K562 (cell line): ENCODE data around the gene CDC42EP1. TPM values are rescaled to one million over a fixed set of nuclear protein-coding genes. Genes with fewer than 3 reads are reported as not detected.

Experiments
- ATAC-seq: fragments of 200-7000 bp; cut with Tn5 transposase; 3 replicates; pipeline ENCODE4 v1.9.1; 2020; ENCODE audit warnings: moderate library complexity
- BruUV-seq: library from RNA; stranded (reverse); fragments of 400-500 nt; replicated peaks from 2 replicates; lab custom pipeline; 2021; lab: Mats Ljungman, UMichigan
- CTCF ChIA-PET: fragments of 300-600 bp; formaldehyde crosslinking; extraction: SDS; loops from one replicate; lab custom pipeline; 2021; ENCODE audit warnings: low intra/inter-chr PET ratio; lab: Yijun Ruan, JAX
- POLR2A ChIA-PET: fragments of 300-600, 350-650 bp; sonication (Branson Sonifier 250); formaldehyde crosslinking; extraction: SDS; loops from one replicate; lab custom pipeline; 2021; ENCODE audit warnings: antibody characterized with exemption, inconsistent platforms; lab: Yijun Ruan, JAX
- DNase-seq, 4 experiments: peaks; one replicate each; pipeline versions ENCODE4 v3.0.0 to v3.0.0-alpha.2; 2011 to 2018; ENCODE audit warnings: low spot score in 3 of 4, mixed read lengths in 3 of 4; ENCODE audit errors: extremely low read depth in 1 of 4
- FAIRE-seq: peaks from 2 replicates; lab custom pipeline; 2011; peaks lifted over from hg19 to GRCh38; lab: Jason Lieb, UNC
- H2AFZ ChIP-seq: 2 replicates; pipeline ENCODE4 v1.6.0; 2011; ENCODE audit warnings: low read depth, low read length, control low read depth, inconsistent platforms
- H3K27ac ChIP-seq: fragments of 200-600 bp; 3 replicates; pipeline ENCODE4 v1.8.0; 2011; ENCODE audit warnings: low read depth, mild to moderate bottlenecking, control low read depth, inconsistent platforms, low read length, moderate library complexity, mixed read lengths; ENCODE audit errors: extremely low read depth
- H3K27me3 ChIP-seq, 2 experiments: fragments of 300-600 bp in 1 of 2; 2 replicates in 1 of 2; 3 replicates in 1 of 2; pipeline versions ENCODE4 v1.6.0 to v1.8.0; 2011; ENCODE audit warnings: inconsistent platforms in 2 of 2, low read length in 2 of 2, mild to moderate bottlenecking in 1 of 2, mixed read lengths in 1 of 2, moderate library complexity in 1 of 2; ENCODE audit not compliant: control insufficient read depth in 2 of 2, insufficient read depth in 2 of 2
- H3K36me3 ChIP-seq: fragments of 300-600 bp; 3 replicates; pipeline ENCODE4 v1.8.0; 2011; ENCODE audit warnings: mild to moderate bottlenecking, low read length, inconsistent platforms; ENCODE audit not compliant: control insufficient read depth, insufficient read depth
- H3K4me1 ChIP-seq, 2 experiments: fragments of 200-600 bp in 1 of 2; replicated peaks in 1 of 2; 2 replicates in 1 of 2; 3 replicates in 1 of 2; pipeline versions ENCODE4 v1.5.1 to v1.8.0; 2011; ENCODE audit warnings: inconsistent platforms in 2 of 2, low read length in 2 of 2, mild to moderate bottlenecking in 1 of 2, mixed read lengths in 1 of 2, moderate library complexity in 1 of 2; ENCODE audit not compliant: control insufficient read depth in 2 of 2, insufficient read depth in 2 of 2
- H3K4me2 ChIP-seq: 2 replicates; pipeline ENCODE4 v1.6.1; 2011; ENCODE audit warnings: low read length, control low read depth, inconsistent platforms, mixed read lengths; ENCODE audit not compliant: insufficient read depth
- H3K4me3 ChIP-seq: fragments of 200-600 bp; sonication (generic), shearing (Covaris generic); 2 replicates; pipeline ENCODE4 v1.5.1; 2016; ENCODE audit warnings: control low read depth, inconsistent platforms
- H3K79me2 ChIP-seq: fragments of 200-600 bp; 3 replicates; pipeline ENCODE4 v1.8.0; 2011; ENCODE audit warnings: low read length, inconsistent platforms; ENCODE audit not compliant: control insufficient read depth, insufficient read depth
- H3K9ac ChIP-seq, 2 experiments: 2 replicates each; pipeline versions ENCODE4 v1.6.0 to v1.6.1; 2011; ENCODE audit warnings: low read depth in 2 of 2, low read length in 2 of 2, control low read depth in 1 of 2, inconsistent platforms in 1 of 2, mild to moderate bottlenecking in 1 of 2, mixed read lengths in 1 of 2; ENCODE audit not compliant: insufficient read depth in 1 of 2
- H3K9me1 ChIP-seq: one replicate; pipeline ENCODE4 v1.6.0; 2011; ENCODE audit warnings: inconsistent platforms, mild to moderate bottlenecking, low read length, moderate library complexity; ENCODE audit not compliant: control insufficient read depth, insufficient read depth
- H3K9me3 ChIP-seq: replicated peaks from 2 replicates; pipeline ENCODE4 v1.5.1; 2011; ENCODE audit warnings: low read depth, low read length, inconsistent platforms; ENCODE audit not compliant: control insufficient read depth, insufficient read depth
- H4K20me1 ChIP-seq: replicated peaks from 2 replicates; pipeline ENCODE4 v1.6.1; 2011; ENCODE audit warnings: low read length, inconsistent platforms, mixed read lengths; ENCODE audit not compliant: control insufficient read depth, insufficient read depth
- AFF1 ChIP-seq, 2 experiments: fragments of 450-650 bp; IDR thresholded peaks; 2 replicates each; pipeline ENCODE4 v1.6.1; 2018; ENCODE audit warnings: mild to moderate bottlenecking in 2 of 2, low read depth in 1 of 2; ENCODE audit not compliant: partially characterized antibody in 2 of 2
- ETV1 ChIP-seq: fragments of 450-650 bp; conservative IDR thresholded peaks from 2 replicates; pipeline ENCODE4 v1.6.1; 2016; ENCODE audit warnings: missing genetic modification characterization, control low read depth, low read depth, missing compliant biosample characterization
- HOXB6 ChIP-seq: fragments of 250-450 bp; sonication (Bioruptor Pico); IDR thresholded peaks from 2 replicates; pipeline ENCODE4 v1.5.1; 2022; ENCODE audit warnings: mild to moderate bottlenecking, borderline replicate concordance
- MEF2A ChIP-seq: IDR thresholded peaks from 2 replicates; pipeline ENCODE4 v1.6.1; 2011; ENCODE audit warnings: low read depth, mild to moderate bottlenecking, low read length, moderate library complexity; ENCODE audit not compliant: control insufficient read depth
- POLR2A ChIP-seq: fragments of 450-650 bp; conservative IDR thresholded peaks from 2 replicates; pipeline ENCODE4 v1.6.1; 2016
- RNF2 ChIP-seq: sonication (generic); IDR thresholded peaks from 2 replicates; pipeline ENCODE4 v1.6.1; 2016
- TAF1 ChIP-seq: IDR thresholded peaks from 2 replicates; pipeline ENCODE4 v1.6.1; 2011; ENCODE audit warnings: mild to moderate bottlenecking, low read length, moderate library complexity; ENCODE audit not compliant: insufficient read depth, control insufficient read depth, severe bottlenecking; ENCODE audit errors: extremely low read depth
- TAF9B ChIP-seq: fragments of 450-650 bp; IDR thresholded peaks from 2 replicates; pipeline ENCODE4 v1.6.1; 2018; ENCODE audit warnings: mild to moderate bottlenecking; ENCODE audit not compliant: partially characterized antibody
- TBP ChIP-seq: optimal IDR thresholded peaks from 2 replicates; pipeline ENCODE3; 2011; ENCODE audit warnings: low read depth, low read length, improper control_type of control experiment
- ZBTB11 ChIP-seq, 3 experiments: fragments of 200-800 bp in 1 of 3; fragments of 250-450 bp in 1 of 3; fragments of 450-650 bp in 1 of 3; sonication (Bioruptor Pico) in 1 of 3; sonication (Bioruptor generic) in 1 of 3; formaldehyde crosslinking in 1 of 3; IDR thresholded peaks; 2 replicates each; pipeline versions ENCODE4 v1.6.1 to v1.8.0; 2016 to 2022; ENCODE audit warnings: mild to moderate bottlenecking in 2 of 3, missing genetic modification characterization in 2 of 3, missing compliant biosample characterization in 1 of 3, moderate library complexity in 1 of 3
- WGBS: fragments of 100-300 bp; shearing (Covaris generic); methylation state at CpG from one replicate; pipeline ENCODE4 v1.1.6; 2016; ENCODE audit warnings: low coverage, mixed read lengths; ENCODE audit not compliant: insufficient coverage; ENCODE audit errors: missing lambda C conversion rate; 5-methylcytosine and 5-hydroxymethylcytosine counted together
- in situ Hi-C: fragments of 300-500 bp; cut with MboI; formaldehyde crosslinking; loops from 4 replicates; pipeline ENCODE4 v1.15.0; 2018; ENCODE audit warnings: inconsistent platforms, mixed read lengths
- intact Hi-C: fragments of 100-400 bp; cut with micrococcal nuclease; formaldehyde crosslinking; loops from 2 replicates; pipeline ENCODE4 v1.14.2; 2022
- polyA plus RNA-seq, 8 experiments: library from polyadenylated mRNA; depleted of rRNA in 4 of 8; stranded (reverse) in 5 of 8; unstranded in 3 of 8; fragments of >200 nt; fragmentation: Nextera tagmentation in 2 of 8; fragmentation: Illumina TruSeq in 1 of 8; extraction: Ambion mirVana in 2 of 8; extraction: Trizol in 1 of 8; gene quantifications; 2 replicates each; pipeline versions ENCODE4 v1.2.1 to v1.2.3, GENCODE V29; 2011 to 2014; ENCODE audit warnings: inconsistent platforms in 1 of 8, missing spikeins in 1 of 8
- total RNA-seq, 7 experiments: library from RNA; depleted of rRNA in 6 of 7; stranded (reverse); fragments of >200 nt in 6 of 7; fragmentation: Illumina TruSeq in 2 of 7; extraction: Trizol in 2 of 7; gene quantifications; 2 replicates each; pipeline versions ENCODE4 v1.2.1 to v1.2.3, GENCODE V29; 2011 to 2021; ENCODE audit warnings: low replicate concordance in 1 of 7

The CDC42EP1 gene
- total and polyA plus RNA-seq, 9 of the 15 experiments (the other 6 are each of a cell fraction or from before 2014, with no cell fraction given) = 0.67 to 70.2 (median 7.3) TPM

- CTCF ChIA-PET = no interaction called here
- intact Hi-C loops = no loop called here
- Histone ChIP-seq H3K4me2 (peak overlapping the region; percentile 84), H3K79me2 (peaks cover 34% of the 10 kb centered on the region), H4K20me1 (no peaks in the 10 kb centered on the region), H3K9me1 (peaks cover 3% of the 10 kb centered on the region), H3K4me3 (peak overlapping the region; percentile 95), H3K4me1 (peaks cover 12 to 21% of the 10 kb centered on the region in 2 experiments; a peak in 4 of 5 replicates), H3K9ac (peak overlapping the region; percentile 95 to 96), H3K9me3 (no peaks in the 10 kb centered on the region), H2AFZ (no peak overlapping the region; the same call in 1 of the 2 replicates), H3K27ac (peak overlapping the region; percentile 97), H3K36me3 (peaks cover 24% of the 10 kb centered on the region; the same call in 1 of the 3 replicates), H3K27me3 (no peaks in the 10 kb centered on the region)
- peak; percentile 32 for FAIRE-seq
- peak; percentile 53 for ATAC-seq
- BruUV-seq = TSS peak; percentile 63
- peak; percentile 46 to 75 (median 58) for DNase-seq
- in situ Hi-C loops = no loop called here
- POLR2A ChIA-PET = interaction anchor here (0.6 to 2.1 kb wide), 10 partner anchors 11 to 395 kb away, joined by 3 to 7 read pairs (median 4); no protein-coding TSS in a partner anchor
- WGBS = 0% methylated on average over 21 of the region's 26 CpGs
- peak; percentile 67; the same call in 1 of the 2 replicates for TF ChIP-seq RNF2
- peak; percentile 60 for TF ChIP-seq TAF9B
- peak; percentile 37 for TF ChIP-seq ETV1
- TF ChIP-seq TBP = peak; percentile 56
- TF ChIP-seq HOXB6 (CRISPR knock-in tag) = no peak
- peak; percentile 96 for TF ChIP-seq TAF1
- no peak; a peak in 1 of 6 replicates for TF ChIP-seq ZBTB11 (CRISPR knock-in tag; IDR thresholded peaks at IDR 0.05)
- no peak for TF ChIP-seq AFF1 (IDR thresholded peaks at IDR 0.05; ENCODE audit: low read depth in 1 of 2, partially characterized antibody in 2 of 2)
- TF ChIP-seq MEF2A = no peak
- TF ChIP-seq POLR2A = peak; percentile 29; the same call in 1 of the 2 replicates
These were observed 49.2 kb downstream of the CDC42EP1 start for GRCh38 chr22:37609240-37610152.
